GM21515 (cell line): ENCODE measurements around the gene TEK.
"Not testable (repeated sequence)": the region's sequence is repeated elsewhere in the genome, so short reads cannot be mapped to it uniquely, and the experiment has no call there.

ENCODE experiments used
- ATAC-seq: cut with Tn5 transposase; IDR thresholded peaks from one replicate; pipeline ENCODE4 v1.9.1; 2021; ENCODE audit not compliant: unreplicated experiment

TEK gene

DNA sequence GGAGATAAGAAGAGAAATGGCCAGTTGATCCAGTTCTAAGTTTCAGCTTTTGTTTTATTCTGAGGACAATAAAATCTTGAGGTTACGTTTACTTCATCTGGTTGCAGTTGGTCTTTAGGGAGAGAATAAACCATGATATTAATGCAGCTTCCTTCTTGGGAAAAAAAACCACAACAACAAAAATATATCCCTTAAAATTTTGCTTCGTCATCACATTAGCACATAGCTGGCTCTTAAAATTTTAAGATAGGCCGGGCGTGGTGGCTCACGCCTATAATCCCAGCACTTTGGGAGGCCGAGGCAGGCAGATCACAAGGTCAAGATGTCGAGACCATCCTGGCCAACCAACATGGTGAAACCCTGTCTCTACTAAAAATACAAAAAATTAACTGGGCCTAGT is 101.6 kb downstream of the TEK start:
- ATAC-seq: no peak

DNA sequence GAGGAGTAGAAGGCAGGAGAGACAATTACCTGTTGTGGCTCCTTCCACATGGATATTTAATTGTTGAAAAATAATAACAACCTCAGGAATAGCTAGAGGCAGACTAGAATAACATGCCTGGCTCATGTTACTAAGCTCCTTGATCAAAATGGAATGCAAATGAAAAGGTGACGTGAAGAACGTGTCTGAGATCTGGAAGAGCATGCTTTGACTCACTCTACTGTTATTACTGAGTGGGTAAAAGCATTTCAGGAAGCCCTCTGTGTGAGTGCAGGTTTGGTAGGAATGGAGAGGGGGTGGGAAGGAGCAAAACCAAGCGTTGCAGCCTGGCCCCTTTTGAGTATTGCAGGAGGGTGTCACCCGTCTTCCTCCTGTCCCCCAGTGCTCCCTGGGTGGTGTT is 103.2 kb downstream of the TEK start:
- ATAC-seq: no peak

DNA sequence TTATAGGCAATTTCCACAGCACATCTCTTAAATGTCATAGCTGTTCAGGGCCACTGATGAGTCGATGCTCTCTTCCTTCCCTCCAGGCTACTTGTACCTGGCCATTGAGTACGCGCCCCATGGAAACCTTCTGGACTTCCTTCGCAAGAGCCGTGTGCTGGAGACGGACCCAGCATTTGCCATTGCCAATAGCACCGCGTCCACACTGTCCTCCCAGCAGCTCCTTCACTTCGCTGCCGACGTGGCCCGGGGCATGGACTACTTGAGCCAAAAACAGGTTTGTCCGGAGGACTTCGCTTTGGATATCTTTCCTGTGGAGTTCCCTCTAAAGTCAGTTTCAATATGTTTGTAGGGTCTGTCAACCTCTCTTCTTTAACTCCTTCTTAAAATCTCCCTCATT is 103.6 kb downstream of the TEK start:
- no peak for ATAC-seq

DNA sequence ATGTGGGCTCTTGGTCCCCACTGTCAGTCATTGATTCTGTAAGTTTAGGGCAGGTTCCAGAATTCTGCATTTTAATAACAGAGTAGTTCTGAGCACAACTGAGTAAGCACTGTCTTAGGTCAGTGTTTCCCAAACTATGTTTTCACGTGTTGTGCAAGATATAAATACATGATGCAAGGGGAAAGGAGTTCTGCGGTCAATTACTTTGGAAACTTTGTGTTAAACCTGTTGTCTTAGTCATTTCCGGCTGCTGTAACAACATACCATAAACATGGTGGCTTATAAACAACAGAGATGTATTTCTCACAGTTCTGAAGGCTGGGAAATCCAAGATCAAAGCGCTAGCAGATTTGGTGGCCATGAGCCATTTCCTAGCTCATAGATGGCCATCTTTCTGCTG is 118.2 kb downstream of the TEK start:
- ATAC-seq: no peak

DNA sequence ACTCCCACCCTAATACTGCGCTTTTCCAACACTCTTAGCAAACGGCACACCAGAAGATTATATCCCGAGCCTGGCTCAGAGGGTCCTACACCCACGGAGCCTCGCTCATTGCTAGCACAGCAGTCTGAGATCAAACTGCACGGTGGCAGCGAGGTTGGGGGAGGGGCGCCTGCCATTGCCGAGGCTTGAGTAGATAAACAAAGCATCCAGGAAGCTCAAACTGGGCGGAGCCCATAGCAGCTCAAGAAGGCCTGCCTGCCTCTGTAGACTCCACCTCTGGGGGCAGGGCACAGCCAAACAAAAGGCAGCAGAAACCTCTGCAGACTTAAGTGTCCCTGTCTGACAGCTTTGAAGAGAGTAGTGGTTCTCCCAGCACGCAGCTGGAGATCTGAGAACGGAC is 130.6 kb downstream of the TEK start:
- ATAC-seq: not testable (repeated sequence)

- no peak for ATAC-seq
These were observed 138.7 kb downstream of the TEK start for GRCh38 chr9:27247756-27248155.

DNA sequence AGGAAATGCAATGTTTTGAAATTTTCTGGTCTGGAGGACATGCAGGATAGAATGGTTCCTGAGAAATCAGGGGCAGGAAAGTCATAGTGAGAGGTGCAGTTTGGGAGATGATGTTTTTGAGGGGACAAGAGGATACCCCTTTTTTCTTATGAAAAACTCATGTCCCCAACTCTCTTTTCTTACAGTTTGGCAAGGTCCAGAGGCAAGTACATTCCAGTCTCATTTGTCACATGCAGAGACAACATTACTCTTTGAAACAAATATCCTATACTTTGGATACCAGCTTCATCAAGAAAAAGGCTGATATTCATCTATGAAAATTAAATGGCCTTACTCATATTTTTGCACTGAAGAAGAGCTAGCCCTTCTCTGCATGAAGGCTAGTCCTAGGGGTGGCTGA is 139.7 kb downstream of the TEK start:
- no peak for ATAC-seq

- ATAC-seq: no peak
These were observed 149.6 kb downstream of the TEK start for GRCh38 chr9:27258662-27259061.

DNA sequence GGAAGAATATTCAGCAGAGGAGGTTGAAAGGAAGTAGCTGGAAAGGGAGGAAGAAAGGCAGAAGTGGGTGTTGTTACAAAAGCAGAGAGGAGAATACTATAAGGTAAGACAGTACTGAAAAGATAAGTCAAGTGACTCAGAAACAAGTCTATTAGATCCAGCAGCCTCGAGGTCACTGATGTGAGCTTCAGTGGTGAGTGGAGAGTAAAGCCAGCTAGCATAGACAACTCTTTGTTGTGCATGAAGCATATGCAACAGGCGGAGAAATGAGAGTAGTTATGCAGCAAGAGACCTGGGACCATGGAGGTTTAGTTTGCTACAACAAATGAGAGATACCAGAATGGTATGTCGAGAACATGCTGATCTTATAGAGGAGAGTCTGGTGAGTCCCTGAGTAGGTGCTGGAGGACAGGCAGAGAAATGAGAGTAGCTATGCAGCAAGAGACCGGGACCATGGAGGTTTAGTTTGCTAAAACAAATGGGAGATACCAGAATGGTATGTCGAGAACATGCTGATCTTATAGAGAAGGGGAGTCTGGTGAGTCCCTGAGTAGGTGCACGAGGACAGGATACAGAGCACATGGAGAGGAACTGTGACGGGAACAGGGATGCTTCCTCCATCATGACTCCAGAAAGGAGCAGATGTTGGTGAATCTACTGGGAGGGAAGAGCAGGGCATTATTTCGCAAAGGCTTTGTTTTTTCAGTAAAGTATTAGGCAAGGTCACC is 151.9 kb downstream of the TEK start:
- ATAC-seq: no peak

GRCh38 chr9:27261517-27262211 is 152.6 kb downstream of the TEK start:
- ATAC-seq: no peak

DNA sequence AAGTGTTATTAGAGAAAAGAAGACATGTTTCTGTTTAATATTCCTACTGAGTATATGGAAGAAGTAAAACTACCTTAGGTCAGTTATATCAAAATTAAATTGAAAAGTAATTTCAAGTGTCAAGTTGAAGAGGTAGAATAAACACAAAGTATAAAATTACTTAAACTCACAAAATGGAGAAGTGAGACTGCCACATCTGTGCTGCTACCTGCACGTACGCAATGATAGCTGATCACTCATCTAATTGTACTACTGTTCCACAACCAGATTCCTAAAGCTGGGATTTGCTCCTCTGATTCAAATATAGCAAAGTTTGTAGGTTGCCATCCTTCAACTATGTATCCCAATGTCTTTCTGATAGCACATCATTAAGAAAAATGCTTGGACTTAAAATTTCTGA is 163.1 kb downstream of the TEK start:
- ATAC-seq: no peak

DNA sequence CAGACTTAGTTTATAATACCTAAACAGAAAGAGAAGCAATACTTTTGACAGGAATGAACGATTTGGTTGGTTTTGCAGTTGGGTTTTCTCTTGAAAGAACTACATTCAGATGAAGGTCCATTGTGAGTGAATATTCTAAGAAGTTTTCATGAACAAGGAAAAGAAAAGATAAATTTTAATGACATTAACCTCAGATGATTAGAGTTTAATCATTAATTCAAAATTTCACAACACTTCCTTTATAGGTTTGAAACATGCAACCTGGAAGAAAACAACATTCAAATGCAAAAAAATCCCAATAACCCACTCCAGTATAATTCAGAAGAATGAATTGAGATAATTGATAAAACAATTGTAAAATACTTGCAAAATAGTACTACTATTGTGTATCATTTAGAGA is 164.2 kb downstream of the TEK start:
- ATAC-seq: no peak

DNA sequence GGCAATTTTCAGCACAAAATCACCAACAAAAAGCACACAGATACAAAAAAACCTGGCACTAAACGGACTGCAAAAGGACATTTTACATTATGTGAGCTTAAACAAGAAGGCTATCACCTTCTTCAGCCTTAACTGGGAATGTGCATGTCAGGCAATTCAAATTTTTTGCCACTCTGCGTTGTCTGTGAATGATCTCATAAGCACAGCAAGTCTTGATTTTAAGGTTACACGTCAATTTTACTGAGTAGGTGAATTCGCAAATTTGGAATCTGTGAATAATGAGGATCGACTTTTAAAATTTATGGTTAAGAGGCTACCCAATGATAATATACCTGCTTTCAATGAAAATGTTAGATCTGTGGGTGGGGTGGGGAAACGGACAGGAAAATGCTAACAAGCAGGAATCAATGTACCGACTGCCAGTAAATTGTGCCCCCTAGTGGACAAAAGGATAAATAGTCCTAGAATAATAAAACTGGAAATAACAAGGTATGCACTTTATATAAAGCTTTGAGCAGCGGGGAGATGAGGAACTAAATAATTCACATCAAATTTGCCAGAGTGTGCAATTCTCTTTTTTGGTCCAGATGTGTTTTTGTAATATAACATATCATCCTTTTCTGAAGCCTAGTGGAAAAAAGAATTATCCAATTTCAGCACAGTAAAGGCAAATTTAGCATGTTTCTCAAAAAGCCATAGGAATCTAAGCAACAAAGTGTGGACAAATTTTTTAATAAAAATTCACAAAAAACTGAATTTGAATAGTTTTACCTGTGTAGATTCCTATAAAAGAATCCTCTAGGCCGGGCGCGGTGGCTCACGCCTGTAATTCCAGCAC is 167.4 kb downstream of the TEK start:
- no peak for ATAC-seq

DNA sequence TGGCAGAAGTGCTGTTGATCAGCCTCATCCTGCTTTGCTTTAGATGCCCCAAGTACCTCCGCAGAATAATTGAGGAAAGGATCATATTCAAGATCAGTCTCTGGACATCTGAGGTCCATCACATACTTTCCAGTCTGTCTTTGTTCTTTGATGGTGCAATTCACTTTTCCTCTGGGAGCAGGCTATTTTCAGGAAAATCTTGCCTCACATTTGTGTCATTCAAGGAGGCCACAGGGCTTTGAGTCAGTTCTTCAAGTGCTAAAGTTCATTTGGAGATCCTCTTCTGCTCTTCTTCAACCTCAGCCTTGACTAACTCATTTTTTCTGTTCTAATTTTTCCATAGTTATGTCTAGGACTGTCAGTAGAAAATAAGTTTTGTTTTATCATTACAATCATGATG is 169.3 kb downstream of the TEK start:
- no peak for ATAC-seq

- ATAC-seq: no peak
These were observed 170.6 kb downstream of the TEK start for GRCh38 chr9:27279611-27280010.
